GM21576 (cell line): ENCODE measurements around the gene LENEP.
A peak's percentile ranks its signal among the peaks of the same experiment; 100 is the strongest.

ENCODE experiments used
- ATAC-seq: cut with Tn5 transposase; IDR thresholded peaks from one replicate; pipeline ENCODE4 v1.9.1; 2021; ENCODE audit warnings: mild to moderate bottlenecking, moderate library complexity; ENCODE audit not compliant: unreplicated experiment

Gene LENEP

DNA sequence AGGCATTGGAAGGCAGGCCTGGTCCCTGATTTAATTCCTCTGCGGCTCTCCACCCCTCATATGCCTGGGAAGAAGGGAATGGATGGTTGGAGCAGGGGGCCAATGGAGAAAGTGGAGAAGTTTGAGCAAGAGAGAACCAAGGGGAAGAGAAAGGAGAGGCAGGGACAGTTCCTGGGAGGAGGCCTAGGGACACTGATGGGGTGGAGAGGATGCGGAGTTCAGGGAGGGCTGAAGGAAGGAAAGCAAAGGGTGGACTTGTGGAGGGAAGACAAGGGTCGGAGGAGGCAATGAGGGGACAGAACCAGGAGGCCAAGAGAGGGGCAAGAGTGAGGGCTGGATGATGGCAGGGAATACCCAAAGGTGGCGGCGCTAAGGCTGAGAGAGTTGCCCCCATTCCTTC, 16.4 kb downstream of the LENEP start:
- no peak for ATAC-seq

DNA sequence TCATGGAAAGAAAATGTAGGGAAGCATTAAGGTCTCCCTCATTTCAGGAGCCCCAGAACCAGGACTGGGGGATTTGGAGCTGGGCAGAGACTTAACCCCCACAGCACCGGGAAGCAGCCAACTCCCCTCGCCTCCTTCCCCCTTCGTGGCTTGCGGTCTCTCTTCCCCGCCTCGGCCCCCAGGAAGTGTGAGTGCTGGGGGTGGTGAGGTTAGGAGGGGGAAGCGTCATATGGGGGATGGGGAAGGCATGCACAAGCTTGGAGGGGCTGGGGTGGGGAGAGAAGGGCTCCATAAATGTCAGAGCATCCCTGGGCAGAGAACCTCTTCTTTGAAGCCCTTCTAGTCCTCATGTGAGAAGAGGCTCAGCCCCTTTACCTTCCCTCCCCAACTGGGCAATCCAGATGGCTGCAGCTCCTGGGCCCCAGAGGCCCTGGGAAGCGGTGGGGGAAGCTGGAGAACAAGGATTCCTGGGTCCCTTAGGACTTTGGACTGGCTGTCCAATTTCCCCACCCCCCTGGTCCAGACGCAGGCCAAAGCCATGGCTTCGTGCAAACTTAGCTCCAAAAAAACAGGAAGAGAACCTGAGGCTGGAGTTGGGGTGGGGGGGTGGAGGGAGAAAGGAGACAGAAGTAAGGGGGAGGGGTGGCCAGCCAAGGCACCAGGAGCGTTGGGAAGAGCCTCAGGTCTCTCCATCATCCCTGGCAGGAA, 17.0 kb downstream of the LENEP start:
- no peak for ATAC-seq

GRCh38 chr1:155011004-155011416, 17.6 kb downstream of the LENEP start:
- ATAC-seq = no peak

DNA sequence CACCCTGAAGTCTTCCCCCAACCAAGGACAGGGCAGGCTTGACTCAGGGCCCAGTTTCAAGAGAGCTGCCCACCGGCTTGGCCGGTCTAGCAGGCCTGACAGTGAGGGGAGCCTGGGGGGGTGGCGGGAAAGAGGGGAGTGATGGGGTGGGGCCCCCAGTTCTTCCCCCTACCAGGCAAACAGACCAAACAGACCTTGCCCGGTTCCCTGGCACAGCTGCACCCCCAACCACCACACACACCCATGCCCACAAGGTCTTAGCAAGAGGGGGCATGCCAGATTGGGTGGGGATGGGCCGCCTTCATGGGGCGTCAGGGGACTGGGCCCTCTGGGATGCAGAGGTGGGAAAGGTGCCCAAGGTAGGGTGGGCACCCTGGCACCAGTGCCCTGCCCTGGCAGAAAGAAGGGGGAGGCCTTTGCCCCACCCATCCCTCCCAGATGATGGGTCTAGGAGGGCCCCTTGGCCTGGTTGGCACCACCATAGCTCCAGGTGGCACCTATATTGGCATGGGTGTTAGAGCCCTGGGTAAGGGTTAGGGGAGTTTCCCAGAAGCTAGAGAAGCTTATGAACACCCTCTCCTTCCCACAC, 18.1 kb downstream of the LENEP start:
- no peak for ATAC-seq

DNA sequence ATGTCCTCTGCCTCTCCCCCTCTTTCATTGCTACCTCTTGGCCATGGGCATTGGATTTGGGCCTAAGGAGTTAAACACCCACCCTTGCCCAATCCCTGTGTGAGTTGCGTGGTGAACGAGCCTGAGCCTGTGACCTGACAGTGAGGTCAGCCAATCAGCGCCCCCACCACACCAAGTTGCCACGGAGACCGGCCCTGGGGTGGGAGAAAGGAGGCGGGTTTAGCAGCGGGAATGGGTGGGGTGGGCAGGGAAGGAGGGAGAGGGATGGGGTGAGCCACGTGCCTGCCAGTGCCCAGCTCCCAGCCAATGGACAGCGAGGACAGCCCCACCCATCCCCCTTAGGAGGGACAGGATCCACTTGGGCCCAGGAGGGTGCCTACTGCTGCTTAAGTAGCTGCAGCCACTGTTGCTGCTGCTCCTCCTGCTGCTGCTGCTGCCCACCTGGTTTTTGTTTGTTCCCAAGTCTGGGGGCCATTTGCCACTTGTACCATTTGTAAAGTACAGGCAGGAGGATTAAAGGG, 18.7 kb downstream of the LENEP start:
- ATAC-seq = no peak

GRCh38 chr1:155012776-155013602, 19.6 kb downstream of the LENEP start:
- no peak for ATAC-seq

DNA sequence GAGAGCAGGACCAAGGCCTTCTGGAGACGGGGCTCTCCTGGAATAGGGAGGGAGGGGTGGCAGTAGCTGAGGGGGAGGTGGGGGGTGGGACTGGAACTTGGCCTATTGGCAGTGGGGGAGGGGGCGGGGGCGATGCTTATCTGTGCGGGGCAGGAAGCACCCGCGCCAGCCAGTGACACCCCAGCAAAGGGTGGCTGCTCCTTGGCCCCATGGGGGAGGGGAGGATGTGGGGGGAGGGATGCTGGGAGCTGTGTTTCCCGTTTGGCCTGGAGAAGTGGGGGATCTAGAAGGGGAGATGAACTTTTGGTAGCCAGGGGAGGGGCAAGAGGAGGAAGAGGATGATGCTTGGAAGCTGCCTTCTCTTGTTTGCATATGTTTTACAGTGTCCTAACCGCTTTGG, 20.2 kb downstream of the LENEP start:
- no peak for ATAC-seq

DNA sequence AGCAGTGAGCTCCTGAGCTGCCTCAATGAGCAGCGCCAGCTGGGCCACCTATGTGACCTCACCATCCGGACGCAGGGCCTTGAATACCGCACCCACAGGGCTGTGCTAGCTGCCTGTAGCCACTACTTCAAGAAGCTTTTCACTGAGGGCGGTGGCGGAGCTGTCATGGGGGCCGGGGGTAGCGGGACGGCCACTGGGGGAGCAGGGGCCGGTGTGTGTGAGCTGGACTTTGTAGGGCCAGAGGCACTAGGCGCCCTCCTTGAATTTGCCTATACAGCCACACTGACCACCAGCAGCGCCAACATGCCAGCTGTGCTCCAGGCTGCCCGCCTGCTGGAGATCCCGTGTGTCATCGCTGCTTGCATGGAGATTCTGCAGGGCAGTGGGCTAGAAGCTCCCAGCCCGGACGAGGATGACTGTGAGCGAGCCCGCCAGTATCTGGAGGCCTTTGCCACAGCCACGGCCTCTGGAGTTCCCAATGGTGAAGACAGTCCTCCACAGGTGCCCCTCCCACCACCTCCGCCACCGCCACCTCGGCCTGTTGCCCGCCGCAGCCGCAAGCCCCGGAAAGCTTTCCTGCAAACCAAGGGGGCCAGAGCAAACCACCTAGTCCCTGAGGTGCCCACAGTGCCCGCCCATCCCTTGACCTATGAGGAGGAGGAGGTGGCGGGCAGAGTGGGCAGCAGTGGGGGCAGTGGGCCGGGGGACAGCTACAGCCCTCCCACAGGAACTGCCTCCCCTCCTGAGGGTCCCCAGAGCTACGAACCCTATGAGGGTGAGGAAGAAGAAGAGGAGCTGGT, 21.5 kb downstream of the LENEP start:
- ATAC-seq = no peak

DNA sequence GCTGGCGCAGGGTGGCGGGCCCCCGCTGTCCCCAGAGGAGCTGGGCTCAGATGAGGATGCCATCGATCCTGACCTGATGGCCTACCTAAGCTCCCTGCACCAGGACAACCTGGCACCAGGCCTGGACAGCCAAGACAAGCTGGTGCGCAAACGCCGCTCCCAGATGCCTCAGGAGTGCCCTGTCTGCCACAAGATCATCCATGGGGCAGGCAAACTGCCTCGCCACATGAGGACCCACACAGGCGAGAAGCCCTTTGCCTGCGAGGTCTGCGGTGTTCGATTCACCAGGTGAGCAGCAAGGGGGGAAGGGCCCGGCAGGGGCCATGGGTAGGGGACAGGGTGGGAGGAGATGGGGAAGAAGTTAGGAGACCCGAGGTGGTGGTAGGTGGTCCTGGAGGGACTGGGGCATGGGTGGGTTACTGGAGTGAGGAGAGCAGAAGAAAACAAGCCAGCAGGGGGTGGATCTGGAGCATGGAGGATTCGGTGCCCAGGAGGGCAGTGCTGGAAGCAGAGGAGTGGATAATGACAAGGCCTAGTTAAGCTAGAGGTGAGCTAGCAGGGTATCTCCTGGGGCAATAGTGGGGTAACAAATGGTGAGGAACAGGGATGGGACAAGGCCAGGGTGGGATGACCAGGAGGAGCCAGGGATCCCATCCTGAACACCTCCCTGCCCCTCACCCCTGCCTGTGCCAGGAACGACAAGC, 22.3 kb downstream of the LENEP start:
- no peak for ATAC-seq

DNA sequence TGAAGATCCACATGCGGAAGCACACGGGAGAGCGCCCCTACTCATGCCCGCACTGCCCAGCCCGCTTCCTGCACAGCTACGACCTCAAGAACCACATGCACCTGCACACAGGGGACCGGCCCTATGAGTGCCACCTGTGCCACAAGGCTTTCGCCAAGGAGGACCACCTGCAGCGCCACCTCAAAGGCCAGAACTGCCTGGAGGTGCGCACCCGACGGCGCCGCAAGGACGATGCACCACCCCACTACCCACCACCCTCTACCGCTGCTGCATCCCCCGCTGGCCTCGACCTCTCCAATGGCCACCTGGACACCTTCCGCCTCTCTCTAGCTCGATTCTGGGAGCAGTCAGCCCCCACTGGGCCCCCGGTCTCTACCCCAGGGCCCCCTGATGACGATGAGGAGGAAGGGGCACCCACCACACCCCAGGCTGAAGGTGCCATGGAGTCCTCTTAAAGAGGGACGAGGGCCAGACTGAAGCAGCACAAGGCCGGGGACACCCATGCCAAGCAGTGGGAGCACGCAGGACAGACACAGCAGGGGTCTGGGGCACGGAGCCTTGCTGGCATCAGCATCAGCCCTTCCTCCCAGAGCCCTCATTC, 22.9 kb downstream of the LENEP start:
- no peak for ATAC-seq

- peak; percentile 52 for ATAC-seq
Observed at GRCh38 chr1:155017041-155017945, 23.9 kb downstream of the LENEP start.

DNA sequence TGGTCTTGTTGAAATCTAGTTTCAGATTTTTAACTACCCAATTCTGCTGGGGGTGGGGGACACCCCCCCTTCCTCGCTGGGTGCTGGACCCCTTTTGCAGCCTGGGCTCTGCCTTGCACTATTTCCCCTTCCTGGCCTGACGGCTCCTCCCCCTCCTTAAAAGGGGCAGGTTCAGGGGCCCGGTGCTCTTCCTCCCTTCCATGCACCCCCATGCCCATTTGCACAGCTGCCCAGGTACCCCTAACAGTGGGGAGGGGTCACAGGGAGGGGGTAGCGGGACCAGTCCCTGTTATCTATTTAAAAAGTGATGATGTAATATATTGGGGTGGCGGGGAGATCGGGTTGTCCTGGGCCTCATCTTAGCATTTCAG, 24.5 kb downstream of the LENEP start:
- ATAC-seq = no peak

- ATAC-seq = no peak
Observed at GRCh38 chr1:155018617-155019348, 25.4 kb downstream of the LENEP start.

DNA sequence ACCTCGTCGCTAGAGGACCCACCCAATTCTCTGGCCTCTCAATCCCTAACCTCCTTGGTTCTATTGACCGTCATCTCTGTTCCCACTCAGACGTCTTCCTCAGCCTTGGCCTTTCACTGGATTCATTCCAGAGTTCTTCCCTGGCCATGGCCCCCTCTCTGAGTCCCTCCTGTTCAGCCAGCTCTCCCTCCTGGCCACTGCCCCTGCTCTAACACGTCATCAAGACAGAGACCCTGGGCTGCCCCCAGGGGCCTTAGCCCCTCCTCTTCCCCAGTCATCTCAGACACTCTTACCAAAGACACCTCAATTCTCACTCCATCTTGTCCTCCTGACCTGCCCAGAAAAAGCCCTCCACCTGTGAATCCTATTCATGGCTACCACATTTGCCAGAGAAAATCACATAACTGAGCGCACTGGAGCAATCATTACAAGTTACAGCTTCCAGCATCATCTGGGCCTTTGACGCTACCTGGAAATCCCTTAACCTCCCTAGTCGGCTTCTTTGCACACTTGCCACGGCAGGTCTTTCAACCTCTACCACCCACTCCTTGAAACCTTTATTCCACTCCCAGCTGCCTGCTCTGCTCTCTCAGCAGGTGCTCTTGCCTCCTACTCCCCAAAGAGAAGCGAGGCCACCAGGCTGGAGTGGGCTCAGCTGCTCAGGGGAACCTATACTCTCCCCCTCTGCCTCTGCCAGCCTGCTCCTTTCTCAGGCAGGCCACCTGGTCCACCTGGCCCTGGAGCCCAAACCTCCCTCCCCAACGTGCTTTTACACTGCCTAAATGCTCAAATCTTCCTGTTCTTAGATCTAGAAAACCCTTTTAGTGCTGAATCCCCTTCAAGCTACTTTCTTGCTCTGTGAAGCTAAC, 26.2 kb downstream of the LENEP start:
- no peak for ATAC-seq

DNA sequence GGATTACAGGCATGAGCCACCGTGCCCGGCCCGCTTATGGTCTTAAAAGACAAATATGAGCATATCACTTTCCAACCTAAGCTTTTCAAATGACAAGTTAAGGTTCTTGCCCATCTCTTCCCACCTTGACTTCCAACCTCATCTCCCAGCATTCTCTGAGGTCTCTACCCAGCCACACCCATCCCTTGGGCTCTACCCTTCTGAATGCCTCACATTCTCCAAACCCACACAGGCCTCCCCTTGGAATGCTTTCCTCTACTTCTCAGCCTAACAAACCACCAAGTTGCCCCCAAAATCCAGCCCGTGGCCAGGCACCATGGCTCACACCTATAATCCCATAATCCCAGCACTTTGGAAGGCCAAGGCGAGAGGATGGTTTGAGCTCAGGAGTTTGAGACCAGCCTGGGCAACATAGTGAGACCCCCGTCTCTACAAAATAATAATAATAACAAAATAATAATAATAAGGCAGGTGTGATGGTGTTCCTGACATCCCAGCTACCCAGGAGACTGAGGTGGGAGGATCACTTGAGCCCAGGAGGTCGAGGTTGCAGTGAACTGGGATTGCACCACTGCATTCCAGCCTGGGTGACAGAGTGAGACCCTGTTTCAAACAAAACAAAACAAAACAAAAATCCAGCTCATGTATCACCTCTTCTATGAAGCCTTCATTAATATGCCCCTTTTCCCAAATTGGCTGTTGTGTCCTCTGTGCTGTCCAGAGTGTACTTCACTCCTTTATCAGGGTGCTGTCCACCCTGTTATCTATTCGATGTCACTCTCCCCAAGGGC, 28.9 kb downstream of the LENEP start:
- ATAC-seq = no peak

DNA sequence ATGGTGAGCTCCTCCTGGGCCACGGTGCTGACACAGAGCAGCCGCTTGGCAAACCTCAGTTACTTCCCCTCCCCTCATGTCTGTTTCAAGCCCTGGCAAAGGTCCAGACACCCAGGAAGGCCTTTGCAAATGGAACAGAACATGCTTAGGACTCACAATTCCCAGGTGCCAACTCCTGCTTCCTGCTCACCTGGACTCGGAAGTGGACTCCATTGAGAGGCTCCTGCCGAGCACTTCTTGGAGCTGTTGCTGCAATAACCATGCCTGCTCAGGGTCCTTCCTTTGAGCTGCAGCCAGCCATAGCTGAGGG, 29.5 kb downstream of the LENEP start:
- no peak for ATAC-seq

- no peak for ATAC-seq
Observed at GRCh38 chr1:155023627-155024026, 30.2 kb downstream of the LENEP start.
